CD8-positive, alpha-beta memory T cell (primary cell): ENCODE measurements around the gene PFKM. TPM values are rescaled to one million over a fixed set of nuclear protein-coding genes. Genes with fewer than 3 reads are reported as not detected.

Experiments used
- CTCF ChIA-PET: fragments of 350-600 bp; sonication (Branson Sonifier 250); formaldehyde crosslinking; loops from one replicate; lab custom pipeline; 2021; ENCODE audit warnings: antibody characterized with exemption; lab: Charles Lee
- POLR2A ChIA-PET: fragments of 350-600 bp; sonication (Branson Sonifier 250); formaldehyde crosslinking; loops from one replicate; lab custom pipeline; 2021; ENCODE audit warnings: antibody characterized with exemption; lab: Charles Lee
- DNase-seq, 5 donors: peaks; one replicate each; pipeline versions ENCODE4 v3.0.0 to v3.0.0-alpha.2; 2020 to 2022; ENCODE audit warnings: mixed read lengths in 1 of 5
- H3K27ac ChIP-seq: one replicate; pipeline ENCODE4 v1.7.0; 2013; ENCODE audit warnings: low read depth, mild to moderate bottlenecking, low read length, moderate library complexity
- H3K27me3 ChIP-seq: 2 replicates; pipeline ENCODE4 v1.7.0; 2013; ENCODE audit warnings: low read length, mild to moderate bottlenecking; ENCODE audit not compliant: insufficient read depth, poor library complexity, severe bottlenecking
- H3K36me3 ChIP-seq: 2 replicates; pipeline ENCODE4 v1.7.0; 2013; ENCODE audit warnings: mild to moderate bottlenecking, low read length, moderate library complexity; ENCODE audit not compliant: insufficient read depth
- H3K4me1 ChIP-seq: 2 replicates; pipeline ENCODE4 v1.7.0; 2013; ENCODE audit warnings: mild to moderate bottlenecking, low read length, moderate library complexity; ENCODE audit not compliant: insufficient read depth
- H3K4me3 ChIP-seq: 2 replicates; pipeline ENCODE4 v1.7.0; 2013; ENCODE audit warnings: mild to moderate bottlenecking, low read length
- H3K9me3 ChIP-seq: 2 replicates; pipeline ENCODE4 v1.7.0; 2013; ENCODE audit warnings: mild to moderate bottlenecking, low read length
- H3K27ac Mint-ChIP-seq, 8 donors: one replicate each; pipeline ENCODE4 v1.8.0; 2020 to 2021; ENCODE audit warnings: mixed read lengths in 8 of 8, mild to moderate bottlenecking in 6 of 8, inconsistent platforms in 3 of 8, moderate library complexity in 3 of 8
- H3K27me3 Mint-ChIP-seq, 2 donors: one replicate each; pipeline ENCODE4 v1.8.0; 2020 to 2021; ENCODE audit warnings: mixed read lengths in 2 of 2, mild to moderate bottlenecking in 1 of 2, moderate library complexity in 1 of 2
- H3K36me3 Mint-ChIP-seq, 3 donors: one replicate each; pipeline ENCODE4 v1.8.0; 2020 to 2021; ENCODE audit warnings: mixed read lengths in 3 of 3, inconsistent platforms in 1 of 3, mild to moderate bottlenecking in 1 of 3
- H3K4me1 Mint-ChIP-seq, 3 donors: one replicate each; pipeline ENCODE4 v1.8.0; 2020 to 2021; ENCODE audit warnings: mixed read lengths in 3 of 3, inconsistent platforms in 1 of 3, mild to moderate bottlenecking in 1 of 3
- H3K4me3 Mint-ChIP-seq, 7 donors: one replicate each; pipeline ENCODE4 v1.8.0; 2020 to 2021; ENCODE audit warnings: mixed read lengths in 7 of 7, mild to moderate bottlenecking in 6 of 7, moderate library complexity in 4 of 7, inconsistent platforms in 2 of 7
- H3K9me3 Mint-ChIP-seq, 5 donors: one replicate each; pipeline ENCODE4 v1.8.0; 2020 to 2022; ENCODE audit warnings: mixed read lengths in 5 of 5, mild to moderate bottlenecking in 3 of 5, moderate library complexity in 2 of 5, inconsistent platforms in 1 of 5
- polyA plus RNA-seq: library from polyadenylated mRNA; unstranded; fragments of 300-500 nt; fragmentation: Illumina TruSeq; gene quantifications from one replicate; pipeline ENCODE4 v1.2.3, GENCODE V29; 2021
- total RNA-seq, 2 experiments: library from RNA; stranded (reverse); gene quantifications; one replicate each; pipeline ENCODE4 v1.2.3, GENCODE V29; 2021

The PFKM gene
- total and polyA plus RNA-seq, 3 experiments from 2014 or later = 5.4 to 40.2 (median 39.9) TPM

- CTCF ChIA-PET = interaction anchor here (1.4 to 5.5 kb wide), 6 partner anchors 14 to 184 kb away, joined by 3 to 39 read pairs (median 9); partner anchors contain the start of gene ASB8
- no peaks in the 10 kb centered on the region for H3K9me3 Mint-ChIP-seq
- peaks cover 24 to 29% of the 10 kb centered on the region in 2 donors for H3K27me3 Mint-ChIP-seq
- H3K4me1 Mint-ChIP-seq = peaks cover 6 to 20% (median 11%) of the 10 kb centered on the region in 3 donors
- peaks cover 16% of the 10 kb centered on the region for H3K4me1 ChIP-seq
- no peaks in the 10 kb centered on the region for H3K36me3 ChIP-seq
- H3K27ac Mint-ChIP-seq = peak overlapping the region in 7 of 8 donors; percentile 43 to 87 (median 69)
- peaks cover 12% of the 10 kb centered on the region for H3K27me3 ChIP-seq
- H3K27ac ChIP-seq = peak overlapping the region; percentile 75
- peak in 1 of 5 donors; percentile 56 for DNase-seq
- POLR2A ChIA-PET = interaction anchor here (1.6 to 3.4 kb wide), 2 partner anchors 15 to 27 kb away, joined by 13 to 29 read pairs; partner anchors contain the start of gene ASB8
- peak overlapping the region; percentile 93 to 97 (median 96) for H3K4me3 Mint-ChIP-seq
- peak overlapping the region; percentile 91 for H3K4me3 ChIP-seq
- H3K9me3 ChIP-seq = no peaks in the 10 kb centered on the region
- H3K36me3 Mint-ChIP-seq = peaks cover 0 to 6% (median 0%) of the 10 kb centered on the region in 3 donors
These were observed 64.8 kb downstream of the PFKM start for GRCh38 chr12:48183876-48184548.

DNA sequence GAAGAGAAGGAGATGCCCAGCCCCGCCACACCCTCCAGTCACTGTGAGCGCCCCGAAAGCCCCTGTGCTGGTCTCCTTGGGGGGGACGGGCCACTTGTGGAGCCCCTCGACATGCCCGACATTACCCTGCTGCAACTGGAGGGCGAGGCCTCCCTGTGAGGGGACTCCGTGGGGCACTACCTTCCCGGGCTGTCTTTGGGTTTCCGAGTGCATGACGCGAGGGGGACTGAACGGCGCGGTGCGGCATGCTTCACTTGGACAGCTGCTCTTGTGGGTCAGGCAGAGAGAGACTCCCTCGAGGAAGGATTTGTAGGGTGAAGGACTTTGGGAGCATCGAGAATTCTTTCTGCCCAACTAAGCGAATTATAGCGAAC lies 65.4 kb downstream of the PFKM start:
- H3K4me1 Mint-ChIP-seq = peaks cover 6 to 20% (median 11%) of the 10 kb centered on the region in 3 donors
- no peak for DNase-seq
- Histone ChIP-seq H3K36me3 (no peaks in the 10 kb centered on the region), H3K9me3 (no peaks in the 10 kb centered on the region), H3K27ac (no peak overlapping the region), H3K4me1 (peaks cover 16% of the 10 kb centered on the region), H3K4me3 (no peak overlapping the region), H3K27me3 (peaks cover 12% of the 10 kb centered on the region)
- no peaks in the 10 kb centered on the region for H3K9me3 Mint-ChIP-seq
- ChIA-PET POLR2A (interaction anchor here (3.4 kb wide), 1 partner anchor 14 kb away, joined by 29 read pairs; no protein-coding TSS in a partner anchor), CTCF (interaction anchor here (5.5 kb wide), 1 partner anchor 14 kb away, joined by 39 read pairs; no protein-coding TSS in a partner anchor)
- H3K27ac Mint-ChIP-seq = peak overlapping the region in 7 of 8 donors; percentile 25 to 87 (median 60)
- H3K4me3 Mint-ChIP-seq = peak overlapping the region; percentile 65 to 97 (median 95)
- peaks cover 25 to 29% of the 10 kb centered on the region in 2 donors for H3K27me3 Mint-ChIP-seq
- peaks cover 0 to 6% (median 0%) of the 10 kb centered on the region in 3 donors for H3K36me3 Mint-ChIP-seq

- Mint-ChIP-seq H3K27me3 (peaks cover 30 to 37% of the 10 kb centered on the region in 2 donors), H3K9me3 (no peaks in the 10 kb centered on the region), H3K4me3 (peak overlapping the region; percentile 51 to 97 (median 86)), H3K4me1 (peaks cover 6 to 20% (median 11%) of the 10 kb centered on the region in 3 donors), H3K36me3 (peaks cover 0 to 6% (median 0%) of the 10 kb centered on the region in 3 donors), H3K27ac (peak overlapping the region in 5 of 8 donors; percentile 59 to 87 (median 74))
- H3K4me3 ChIP-seq = no peak overlapping the region
- H3K36me3 ChIP-seq = no peaks in the 10 kb centered on the region
- DNase-seq = no peak
- peaks cover 12% of the 10 kb centered on the region for H3K27me3 ChIP-seq
- H3K4me1 ChIP-seq = peaks cover 16% of the 10 kb centered on the region
- H3K27ac ChIP-seq = no peak overlapping the region
- ChIA-PET POLR2A (interaction anchor here (3.4 kb wide), 1 partner anchor 13 kb away, joined by 29 read pairs; no protein-coding TSS in a partner anchor), CTCF (interaction anchor here (1.0 to 5.5 kb wide), 2 partner anchors 13 to 470 kb away, joined by 4 to 39 read pairs; no protein-coding TSS in a partner anchor)
- H3K9me3 ChIP-seq = no peaks in the 10 kb centered on the region
These were observed 66.2 kb downstream of the PFKM start for GRCh38 chr12:48185181-48185919.

DNA sequence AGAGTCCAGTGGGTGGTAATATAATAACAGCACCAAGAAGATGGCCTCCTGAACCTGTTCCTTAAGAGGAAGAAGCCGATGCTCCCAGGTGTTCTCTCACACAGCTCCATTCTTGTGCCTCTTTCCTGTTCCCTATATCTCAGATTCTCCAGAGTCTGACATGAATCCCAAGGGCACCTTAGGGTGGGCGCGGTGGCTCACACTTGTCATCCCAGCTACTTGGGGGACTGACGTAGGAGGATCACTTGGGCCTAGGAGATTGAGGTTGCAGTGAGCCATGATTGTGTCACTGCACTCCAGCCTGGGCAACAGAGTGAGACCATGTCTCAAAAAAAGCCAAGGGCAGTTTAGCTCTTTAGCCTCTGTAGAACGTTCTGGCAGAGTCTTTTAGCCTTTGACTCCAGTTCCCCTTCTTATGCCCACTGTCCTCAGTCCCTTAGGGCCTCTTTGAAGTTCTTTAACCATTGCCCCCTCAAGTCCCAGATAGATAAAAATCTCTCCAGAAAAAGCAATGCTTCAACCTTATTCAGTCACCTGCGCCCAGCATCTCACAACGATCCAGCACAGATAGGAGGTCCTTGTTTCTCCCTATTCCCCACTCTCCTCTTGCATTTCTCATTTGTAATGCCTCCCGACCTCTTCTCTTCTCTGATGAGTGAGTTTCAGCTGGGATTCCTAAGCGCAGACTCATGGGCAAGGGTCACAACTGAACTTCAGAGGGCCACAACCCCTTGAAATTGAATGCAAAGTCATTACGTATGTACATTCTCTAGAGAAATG lies 68.9 kb downstream of the PFKM start:
- Mint-ChIP-seq H3K27ac (no peak overlapping the region), H3K4me1 (peaks cover 0 to 11% (median 3%) of the 10 kb centered on the region in 3 donors), H3K9me3 (no peaks in the 10 kb centered on the region), H3K27me3 (peaks cover 32 to 49% of the 10 kb centered on the region in 2 donors), H3K4me3 (no peak overlapping the region), H3K36me3 (peaks cover 0 to 4% (median 0%) of the 10 kb centered on the region in 3 donors)
- peaks cover 7% of the 10 kb centered on the region for H3K4me1 ChIP-seq
- peaks cover 12% of the 10 kb centered on the region for H3K27me3 ChIP-seq
- no peaks in the 10 kb centered on the region for H3K36me3 ChIP-seq
- H3K27ac ChIP-seq = no peak overlapping the region
- ChIA-PET CTCF (interaction anchor here (2.0 to 5.5 kb wide), 2 partner anchors 10 to 12 kb away, joined by 5 to 39 read pairs; no protein-coding TSS in a partner anchor), POLR2A (no interaction called here)
- DNase-seq = no peak
- H3K4me3 ChIP-seq = no peak overlapping the region
- H3K9me3 ChIP-seq = no peaks in the 10 kb centered on the region

- H3K9me3 ChIP-seq = no peaks in the 10 kb centered on the region
- H3K27ac Mint-ChIP-seq = no peak overlapping the region
- ChIA-PET POLR2A (no interaction called here), CTCF (interaction anchor here (0.7 to 5.5 kb wide), 10 partner anchors 9 to 538 kb away, joined by 3 to 39 read pairs (median 3); partner anchors contain the start of gene ASB8)
- H3K4me3 Mint-ChIP-seq = peak overlapping the region in 1 of 7 donors; percentile 5
- H3K36me3 ChIP-seq = no peaks in the 10 kb centered on the region
- H3K27ac ChIP-seq = no peak overlapping the region
- H3K27me3 ChIP-seq = peaks cover 7% of the 10 kb centered on the region
- H3K36me3 Mint-ChIP-seq = no peaks in the 10 kb centered on the region
- DNase-seq = peak; percentile 49 to 74 (median 52)
- peaks cover under 1% of the 10 kb centered on the region for H3K4me1 ChIP-seq
- peaks cover 0 to 3% (median 0%) of the 10 kb centered on the region in 3 donors for H3K4me1 Mint-ChIP-seq
- H3K27me3 Mint-ChIP-seq = peaks cover 31 to 53% of the 10 kb centered on the region in 2 donors
- H3K4me3 ChIP-seq = no peak overlapping the region
- no peaks in the 10 kb centered on the region for H3K9me3 Mint-ChIP-seq
These were observed 70.4 kb downstream of the PFKM start for GRCh38 chr12:48189331-48190125.

- no peaks in the 10 kb centered on the region for H3K36me3 ChIP-seq
- H3K9me3 ChIP-seq = no peaks in the 10 kb centered on the region
- no peaks in the 10 kb centered on the region for H3K4me1 ChIP-seq
- DNase-seq = no peak
- CTCF ChIA-PET = no interaction called here
- Mint-ChIP-seq H3K36me3 (no peaks in the 10 kb centered on the region), H3K27ac (no peak overlapping the region), H3K4me1 (peaks cover 0 to 3% (median 0%) of the 10 kb centered on the region in 3 donors), H3K27me3 (peaks cover 20 to 46% of the 10 kb centered on the region in 2 donors), H3K4me3 (no peak overlapping the region), H3K9me3 (no peaks in the 10 kb centered on the region)
- no peak overlapping the region for H3K4me3 ChIP-seq
- no peak overlapping the region for H3K27ac ChIP-seq
- POLR2A ChIA-PET = no interaction called here
- no peaks in the 10 kb centered on the region for H3K27me3 ChIP-seq
These were observed 71.9 kb downstream of the PFKM start for GRCh38 chr12:48191096-48191495.

DNA sequence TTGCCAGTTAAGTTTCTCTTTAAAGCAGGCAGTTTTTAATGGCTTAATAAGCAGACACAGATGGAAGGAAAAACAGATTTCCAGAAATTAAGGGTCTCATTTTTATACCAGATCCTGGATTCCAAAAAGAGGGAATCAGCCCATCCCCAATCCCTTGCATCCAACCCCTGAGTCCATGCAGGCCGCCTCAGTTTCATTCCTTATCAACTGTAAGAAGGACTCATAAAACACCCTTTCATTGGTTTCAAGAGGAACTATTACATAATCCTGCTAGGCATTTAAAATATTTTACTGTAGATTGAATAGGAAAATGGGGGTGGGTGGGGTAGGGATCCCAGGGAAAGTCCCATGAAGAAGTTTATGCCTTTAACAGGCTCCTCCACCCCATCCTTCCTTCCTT lies 73.7 kb downstream of the PFKM start:
- H3K27ac ChIP-seq = no peak overlapping the region
- H3K27me3 ChIP-seq = no peaks in the 10 kb centered on the region
- no peak for DNase-seq
- no peaks in the 10 kb centered on the region for H3K9me3 Mint-ChIP-seq
- no peak overlapping the region for H3K27ac Mint-ChIP-seq
- H3K4me3 ChIP-seq = no peak overlapping the region
- H3K4me1 ChIP-seq = peaks cover 5% of the 10 kb centered on the region
- no peak overlapping the region for H3K4me3 Mint-ChIP-seq
- POLR2A ChIA-PET = no interaction called here
- H3K36me3 Mint-ChIP-seq = peaks cover 0 to 4% (median 0%) of the 10 kb centered on the region in 3 donors
- peaks cover 6 to 15% (median 9%) of the 10 kb centered on the region in 3 donors for H3K4me1 Mint-ChIP-seq
- peaks cover 18 to 42% of the 10 kb centered on the region in 2 donors for H3K27me3 Mint-ChIP-seq
- H3K9me3 ChIP-seq = no peaks in the 10 kb centered on the region
- no peaks in the 10 kb centered on the region for H3K36me3 ChIP-seq
- CTCF ChIA-PET = interaction anchor here (0.8 kb wide), 1 partner anchor 10 kb away, joined by 3 read pairs; no protein-coding TSS in a partner anchor
